IMR-90 (cell line): Measurements from ENCODE around the gene MDFI. TPM values are rescaled to one million over a fixed set of nuclear protein-coding genes. Genes with fewer than 3 reads are reported as not detected.

Experiments
- ATAC-seq: fragments of 200-7000 bp; cut with Tn5 transposase; 2 replicates; pipeline ENCODE4 v1.9.1; 2020; ENCODE audit warnings: low read depth, mild to moderate bottlenecking, moderate library complexity
- BruUV-seq: library from RNA; stranded (reverse); fragments of 400-500 nt; replicated peaks from 2 replicates; lab custom pipeline; 2021; lab: Mats Ljungman, UMichigan
- CTCF ChIA-PET: fragments of 300-600 bp; formaldehyde crosslinking; extraction: SDS; loops from one replicate; lab custom pipeline; 2021; ENCODE audit warnings: antibody characterized with exemption; lab: Yijun Ruan, JAX
- POLR2A ChIA-PET: fragments of 300-600 bp; sonication (Branson Sonifier 250); formaldehyde crosslinking; loops from one replicate; lab custom pipeline; 2022; ENCODE audit warnings: antibody characterized with exemption; ENCODE audit not compliant: unreplicated experiment; lab: Charles Lee
- DNase-seq: peaks from one replicate; pipeline ENCODE4 v3.0.0; 2013
- H2AFZ ChIP-seq: replicated peaks from 2 replicates; pipeline ENCODE3; 2013; ENCODE audit warnings: low read length, mild to moderate bottlenecking; ENCODE audit not compliant: poor library complexity
- H2AK5ac ChIP-seq: 2 replicates; pipeline ENCODE4 v1.6.1; 2013; ENCODE audit warnings: low read depth, low read length, inconsistent platforms
- H2AK9ac ChIP-seq: replicated peaks from 2 replicates; pipeline ENCODE3; 2013; ENCODE audit warnings: mild to moderate bottlenecking, low read depth, low read length, moderate library complexity; ENCODE audit not compliant: poor library complexity
- H2BK120ac ChIP-seq: 2 replicates; pipeline ENCODE4 v1.6.1; 2013; ENCODE audit warnings: low read depth, low read length, inconsistent platforms
- H2BK15ac ChIP-seq: 3 replicates; pipeline ENCODE4 v1.6.1; 2013; ENCODE audit warnings: low read depth, low read length, inconsistent platforms
- H2BK20ac ChIP-seq: 2 replicates; pipeline ENCODE4 v1.6.1; 2013; ENCODE audit warnings: low read depth, mild to moderate bottlenecking, inconsistent platforms, low read length, moderate library complexity
- H2BK5ac ChIP-seq: 2 replicates; pipeline ENCODE4 v1.6.1; 2013; ENCODE audit warnings: mild to moderate bottlenecking, low read depth, low read length, inconsistent platforms; ENCODE audit not compliant: poor library complexity, severe bottlenecking
- H3K14ac ChIP-seq: replicated peaks from 2 replicates; pipeline ENCODE4 v1.6.1; 2013; ENCODE audit warnings: low read depth, low read length, inconsistent platforms
- H3K18ac ChIP-seq: 2 replicates; pipeline ENCODE4 v1.6.1; 2013; ENCODE audit warnings: low read depth, low read length, control low read depth
- H3K23ac ChIP-seq: 2 replicates; pipeline ENCODE4 v1.6.1; 2013; ENCODE audit warnings: low read depth, low read length, inconsistent platforms
- H3K27ac ChIP-seq: 2 replicates; pipeline ENCODE4 v1.5.1; 2013; ENCODE audit warnings: mild to moderate bottlenecking, control low read depth, low read length; ENCODE audit not compliant: insufficient read depth
- H3K27me3 ChIP-seq: 2 replicates; pipeline ENCODE4 v1.6.1; 2013; ENCODE audit warnings: low read length; ENCODE audit not compliant: control insufficient read depth, insufficient read depth
- H3K36me3 ChIP-seq: 2 replicates; pipeline ENCODE4 v1.6.1; 2013; ENCODE audit warnings: low read length, mixed read lengths; ENCODE audit not compliant: control insufficient read depth, insufficient read depth
- H3K4ac ChIP-seq: 2 replicates; pipeline ENCODE4 v1.6.1; 2013; ENCODE audit warnings: low read depth, low read length, inconsistent platforms
- H3K4me1 ChIP-seq: 2 replicates; pipeline ENCODE4 v1.6.1; 2013; ENCODE audit warnings: low read length, mixed read lengths; ENCODE audit not compliant: control insufficient read depth, insufficient read depth
- H3K4me2 ChIP-seq: 2 replicates; pipeline ENCODE4 v1.6.1; 2013; ENCODE audit warnings: low read depth, mild to moderate bottlenecking, control low read depth, low read length, moderate library complexity
- H3K4me3 ChIP-seq: 2 replicates; pipeline ENCODE4 v1.5.1; 2013; ENCODE audit warnings: low read depth, mild to moderate bottlenecking, control low read depth, low read length, moderate library complexity; ENCODE audit not compliant: insufficient read depth
- H3K56ac ChIP-seq: 2 replicates; pipeline ENCODE4 v1.6.1; 2013; ENCODE audit warnings: low read length, inconsistent platforms; ENCODE audit not compliant: insufficient read depth; ENCODE audit errors: extremely low read depth
- H3K79me1 ChIP-seq, 2 experiments: 2 replicates each; pipeline ENCODE4 v1.6.1; 2013; ENCODE audit warnings: low read length in 2 of 2, inconsistent platforms in 1 of 2, low read depth in 1 of 2
- H3K9ac ChIP-seq: 2 replicates; pipeline ENCODE4 v1.6.1; 2013; ENCODE audit warnings: low read depth, low read length, control low read depth
- H3K9me1 ChIP-seq: 2 replicates; pipeline ENCODE4 v1.6.1; 2013; ENCODE audit warnings: low read length, inconsistent platforms; ENCODE audit not compliant: insufficient read depth
- H3K9me3 ChIP-seq: 2 replicates; pipeline ENCODE4 v1.6.1; 2013; ENCODE audit warnings: low read length; ENCODE audit not compliant: control insufficient read depth, insufficient read depth
- H4K20me1 ChIP-seq: 2 replicates; pipeline ENCODE4 v1.6.1; 2013; ENCODE audit warnings: low read length, inconsistent platforms; ENCODE audit not compliant: insufficient read depth
- H4K5ac ChIP-seq: 2 replicates; pipeline ENCODE4 v1.6.1; 2013; ENCODE audit warnings: mild to moderate bottlenecking, low read depth, low read length, control low read depth
- H4K8ac ChIP-seq, 2 experiments: 2 replicates each; pipeline ENCODE4 v1.6.1; 2013; ENCODE audit warnings: low read depth in 2 of 2, low read length in 2 of 2, control low read depth in 1 of 2, inconsistent platforms in 1 of 2
- H4K91ac ChIP-seq: 2 replicates; pipeline ENCODE4 v1.6.1; 2013; ENCODE audit warnings: low read depth, low read length, inconsistent platforms; ENCODE audit not compliant: insufficient read depth
- BHLHE40 ChIP-seq: fragments of 150-350 bp; IDR thresholded peaks from 2 replicates; pipeline ENCODE4 v1.6.1; 2016; ENCODE audit warnings: mild to moderate bottlenecking, low read depth, low read length
- CEBPB ChIP-seq: IDR thresholded peaks from 2 replicates; pipeline ENCODE4 v1.6.1; 2012; ENCODE audit warnings: low read depth, low read length, improper control_type of control experiment
- CHD1 ChIP-seq: IDR thresholded peaks from 2 replicates; pipeline ENCODE4 v1.6.1; 2012; ENCODE audit warnings: low read depth, low read length, improper control_type of control experiment
- FOS ChIP-seq: fragments of 150-350 bp; IDR thresholded peaks from 2 replicates; pipeline ENCODE4 v1.6.1; 2016; ENCODE audit warnings: low read depth, low read length
- MAFK ChIP-seq: IDR thresholded peaks from 2 replicates; pipeline ENCODE4 v1.6.1; 2012; ENCODE audit warnings: low read depth, low read length, improper control_type of control experiment
- MAZ ChIP-seq: IDR thresholded peaks from 2 replicates; pipeline ENCODE4 v1.6.1; 2012; ENCODE audit warnings: low read depth, mild to moderate bottlenecking, low read length, improper control_type of control experiment, moderate library complexity, borderline replicate concordance
- MXI1 ChIP-seq: IDR thresholded peaks from 2 replicates; pipeline ENCODE4 v1.6.1; 2012; ENCODE audit warnings: low read depth, mild to moderate bottlenecking, low read length, moderate library complexity, borderline replicate concordance
- NFE2L2 ChIP-seq: fragments of 150-350 bp; IDR thresholded peaks from 2 replicates; pipeline ENCODE4 v1.6.1; 2016; ENCODE audit warnings: low read depth, mild to moderate bottlenecking, low read length
- POLR2A ChIP-seq: IDR thresholded peaks from 2 replicates; pipeline ENCODE4 v1.6.1; 2012; ENCODE audit warnings: mild to moderate bottlenecking, low read depth, low read length
- RAD21 ChIP-seq: IDR thresholded peaks from 2 replicates; pipeline ENCODE4 v1.6.1; 2012; ENCODE audit warnings: low read length, improper control_type of control experiment
- RCOR1 ChIP-seq: IDR thresholded peaks from 2 replicates; pipeline ENCODE4 v1.6.1; 2012; ENCODE audit warnings: mild to moderate bottlenecking, low read length, improper control_type of control experiment; ENCODE audit not compliant: insufficient replicate concordance
- RFX5 ChIP-seq: IDR thresholded peaks from 2 replicates; pipeline ENCODE4 v1.8.0; 2012; ENCODE audit warnings: low read depth, mild to moderate bottlenecking, low read length, moderate library complexity
- SMC3 ChIP-seq: fragments of 150-350 bp; IDR thresholded peaks from 2 replicates; pipeline ENCODE4 v1.6.1; 2016; ENCODE audit warnings: low read depth, mild to moderate bottlenecking, antibody characterized with exemption, low read length, moderate library complexity
- WGBS, 2 experiments: methylation state at CpG; one replicate each; pipeline versions ENCODE4 v1.1.5 to v1.1.7; 2013; ENCODE audit warnings: missing lambda C conversion rate in 2 of 2; ENCODE audit not compliant: insufficient read length in 1 of 2; ENCODE audit errors: extremely low coverage in 2 of 2; 5-methylcytosine and 5-hydroxymethylcytosine counted together
- dilution Hi-C: fragments of 300-500 bp; cut with HindIII; formaldehyde crosslinking; loops from one replicate; pipeline ENCODE4 v1.14.3; 2018; ENCODE audit warnings: low sequenced_read_pairs; ENCODE audit not compliant: unreplicated experiment
- in situ Hi-C: fragments of 300-500 bp; cut with MboI; formaldehyde crosslinking; loops from 3 replicates; pipeline ENCODE4 v1.14.3; 2019; ENCODE audit warnings: low sequenced_read_pairs, inconsistent platforms, mixed read lengths
- intact Hi-C: fragments of 100-400 bp; cut with micrococcal nuclease; formaldehyde crosslinking; loops from 2 replicates; pipeline ENCODE4 v1.10.0; 2022
- polyA plus RNA-seq, 3 experiments: library from polyadenylated mRNA; depleted of rRNA; stranded (reverse); fragments of >200 nt; gene quantifications; 2 replicates each; pipeline ENCODE4 v1.2.3, GENCODE V29; 2012; ENCODE audit warnings: low replicate concordance in 1 of 3
- total RNA-seq: library from RNA; depleted of rRNA; stranded (reverse); fragments of >200 nt; gene quantifications from 2 replicates; pipeline ENCODE4 v1.2.3, GENCODE V29; 2012
- TF ChIP-seq, protein P1 (sequence below): fragments of 150-350 bp; IDR thresholded peaks from 2 replicates; pipeline ENCODE4 v1.6.1; 2016; ENCODE audit warnings: low read depth, mild to moderate bottlenecking, low read length, moderate library complexity, borderline replicate concordance
- TF ChIP-seq, protein P2 (sequence below): conservative IDR thresholded peaks from 2 replicates; pipeline ENCODE4 v1.5.1; 2012; ENCODE audit warnings: mild to moderate bottlenecking, low read depth, low read length, improper control_type of control experiment
- TF ChIP-seq, protein P3 (sequence below): fragments of 150-350 bp; IDR thresholded peaks from 2 replicates; pipeline ENCODE4 v1.6.1; 2017; ENCODE audit warnings: mild to moderate bottlenecking, antibody characterized with exemption, low read length, low read depth

The MDFI gene
- total and polyA plus RNA-seq, 2 of the 4 experiments (the other 2 are of a cell fraction) = 0.18 to 0.29 TPM

GRCh38 chr6:41675992-41676391, 37.7 kb downstream of the MDFI start:
- 80% methylated on average over 1 of the region's 6 CpGs; no CpG with 5 or more reads in 1 of the 2 experiments for WGBS, 2 experiments
- no peak overlapping the region for H2BK120ac ChIP-seq
- no peaks in the 10 kb centered on the region; the same call in 1 of the 2 replicates for H3K9me1 ChIP-seq
- intact Hi-C loops = no loop called here
- H3K79me1 ChIP-seq = no peaks in the 10 kb centered on the region
- H2BK20ac ChIP-seq = no peak overlapping the region
- no peak for ATAC-seq
- H3K14ac ChIP-seq = no peak overlapping the region
- H4K91ac ChIP-seq = no peak overlapping the region
- DNase-seq = no peak
- H3K4ac ChIP-seq = no peak overlapping the region
- H3K18ac ChIP-seq = no peak overlapping the region
- H3K4me3 ChIP-seq = no peak overlapping the region
- no peaks in the 10 kb centered on the region for H3K36me3 ChIP-seq
- ChIA-PET POLR2A (no interaction called here), CTCF (no interaction called here)
- H3K56ac ChIP-seq = no peak overlapping the region
- no peak overlapping the region for H3K4me2 ChIP-seq
- H3K27me3 ChIP-seq = peaks cover 39% of the 10 kb centered on the region
- H2AFZ ChIP-seq = no peak overlapping the region
- no peak overlapping the region for H4K5ac ChIP-seq
- TF ChIP-seq RFX5 = no peak
- no peak for TF ChIP-seq POLR2A
- no peak for TF ChIP-seq CEBPB
- TF ChIP-seq, protein P1, sequence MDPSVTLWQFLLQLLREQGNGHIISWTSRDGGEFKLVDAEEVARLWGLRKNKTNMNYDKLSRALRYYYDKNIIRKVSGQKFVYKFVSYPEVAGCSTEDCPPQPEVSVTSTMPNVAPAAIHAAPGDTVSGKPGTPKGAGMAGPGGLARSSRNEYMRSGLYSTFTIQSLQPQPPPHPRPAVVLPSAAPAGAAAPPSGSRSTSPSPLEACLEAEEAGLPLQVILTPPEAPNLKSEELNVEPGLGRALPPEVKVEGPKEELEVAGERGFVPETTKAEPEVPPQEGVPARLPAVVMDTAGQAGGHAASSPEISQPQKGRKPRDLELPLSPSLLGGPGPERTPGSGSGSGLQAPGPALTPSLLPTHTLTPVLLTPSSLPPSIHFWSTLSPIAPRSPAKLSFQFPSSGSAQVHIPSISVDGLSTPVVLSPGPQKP = no peak
- TF ChIP-seq RAD21 = no peak
- TF ChIP-seq MAFK = no peak
- TF ChIP-seq, protein P2, sequence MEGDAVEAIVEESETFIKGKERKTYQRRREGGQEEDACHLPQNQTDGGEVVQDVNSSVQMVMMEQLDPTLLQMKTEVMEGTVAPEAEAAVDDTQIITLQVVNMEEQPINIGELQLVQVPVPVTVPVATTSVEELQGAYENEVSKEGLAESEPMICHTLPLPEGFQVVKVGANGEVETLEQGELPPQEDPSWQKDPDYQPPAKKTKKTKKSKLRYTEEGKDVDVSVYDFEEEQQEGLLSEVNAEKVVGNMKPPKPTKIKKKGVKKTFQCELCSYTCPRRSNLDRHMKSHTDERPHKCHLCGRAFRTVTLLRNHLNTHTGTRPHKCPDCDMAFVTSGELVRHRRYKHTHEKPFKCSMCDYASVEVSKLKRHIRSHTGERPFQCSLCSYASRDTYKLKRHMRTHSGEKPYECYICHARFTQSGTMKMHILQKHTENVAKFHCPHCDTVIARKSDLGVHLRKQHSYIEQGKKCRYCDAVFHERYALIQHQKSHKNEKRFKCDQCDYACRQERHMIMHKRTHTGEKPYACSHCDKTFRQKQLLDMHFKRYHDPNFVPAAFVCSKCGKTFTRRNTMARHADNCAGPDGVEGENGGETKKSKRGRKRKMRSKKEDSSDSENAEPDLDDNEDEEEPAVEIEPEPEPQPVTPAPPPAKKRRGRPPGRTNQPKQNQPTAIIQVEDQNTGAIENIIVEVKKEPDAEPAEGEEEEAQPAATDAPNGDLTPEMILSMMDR = no peak
- no peak for TF ChIP-seq MAZ
- no peak for TF ChIP-seq RCOR1
- no peak for TF ChIP-seq CHD1
- TF ChIP-seq, protein P3, sequence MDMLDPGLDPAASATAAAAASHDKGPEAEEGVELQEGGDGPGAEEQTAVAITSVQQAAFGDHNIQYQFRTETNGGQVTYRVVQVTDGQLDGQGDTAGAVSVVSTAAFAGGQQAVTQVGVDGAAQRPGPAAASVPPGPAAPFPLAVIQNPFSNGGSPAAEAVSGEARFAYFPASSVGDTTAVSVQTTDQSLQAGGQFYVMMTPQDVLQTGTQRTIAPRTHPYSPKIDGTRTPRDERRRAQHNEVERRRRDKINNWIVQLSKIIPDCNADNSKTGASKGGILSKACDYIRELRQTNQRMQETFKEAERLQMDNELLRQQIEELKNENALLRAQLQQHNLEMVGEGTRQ = no peak
- no peak for TF ChIP-seq NFE2L2
- TF ChIP-seq MXI1 = no peak
- TF ChIP-seq FOS = no peak
- TF ChIP-seq BHLHE40 = no peak
- no peak for TF ChIP-seq SMC3
- no peak overlapping the region for H2AK9ac ChIP-seq
- H2BK5ac ChIP-seq = no peak overlapping the region
- H2AK5ac ChIP-seq = no peak overlapping the region
- H3K27ac ChIP-seq = no peak overlapping the region
- dilution Hi-C loops = no loop called here
- no peaks in the 10 kb centered on the region for H4K20me1 ChIP-seq
- H4K8ac ChIP-seq = no peak overlapping the region
- H2BK15ac ChIP-seq = no peak overlapping the region
- no peaks in the 10 kb centered on the region for H3K9me3 ChIP-seq
- in situ Hi-C loops = no loop called here
- BruUV-seq = no TSS peak
- no peak overlapping the region for H3K9ac ChIP-seq
- no peak overlapping the region for H3K23ac ChIP-seq
- H3K4me1 ChIP-seq = no peaks in the 10 kb centered on the region
